ENCODE data around the gene ENO2. TPM values are rescaled to one million over a fixed set of nuclear protein-coding genes. Genes with fewer than 3 reads are reported as not detected.
"Not testable (repeated sequence)": the region's sequence is repeated elsewhere in the genome, so short reads cannot be mapped to it uniquely, and the experiment has no call there.

ENO2 gene
- total RNA-seq, 1 donor from 2014 or later, result 5.3 TPM

GRCh38 chr12:6904280-6905276, 9.8 kb upstream of the ENO2 start, which contains the start of gene LRRC23:
Gene LRRC23, plus strand, starts transcription at chr12:6904822. Its CDS starts 812 bp downstream, at chr12:6905634.
- no peak within 1 kb of the TSS for H3K4me3 Mint-ChIP-seq (ENCODE audit: unreplicated experiment)
- no peaks in the 10 kb centered on the region for H3K9me3 Mint-ChIP-seq (ENCODE audit: unreplicated experiment)
- no peak within 1 kb of the TSS for H3K27ac Mint-ChIP-seq (ENCODE audit: unreplicated experiment)
- peaks cover 4% of the 10 kb centered on the region for H3K36me3 Mint-ChIP-seq (ENCODE audit: low read depth, unreplicated experiment)
- peak; percentile 97 for DNase-seq (ENCODE audit: low spot score)
- peaks cover 4% of the 10 kb centered on the region for H3K4me1 Mint-ChIP-seq (ENCODE audit: unreplicated experiment)
- TF ChIP-seq CTCF (IDR thresholded peaks at IDR 0.05; ENCODE audit: unreplicated experiment), result no peak
- H3K27me3 Mint-ChIP-seq (ENCODE audit: unreplicated experiment), result peaks cover 6% of the 10 kb centered on the region

- H3K27ac Mint-ChIP-seq (ENCODE audit: unreplicated experiment), result no peak overlapping the region
- no peak for TF ChIP-seq CTCF (IDR thresholded peaks at IDR 0.05; ENCODE audit: unreplicated experiment)
- H3K36me3 Mint-ChIP-seq (ENCODE audit: low read depth, unreplicated experiment), result peaks cover 4% of the 10 kb centered on the region
- peaks cover 4% of the 10 kb centered on the region for H3K4me1 Mint-ChIP-seq (ENCODE audit: unreplicated experiment)
- H3K27me3 Mint-ChIP-seq (ENCODE audit: unreplicated experiment), result peaks cover 3% of the 10 kb centered on the region
- DNase-seq (ENCODE audit: low spot score), result no peak
- no peak overlapping the region for H3K4me3 Mint-ChIP-seq (ENCODE audit: unreplicated experiment)
- H3K9me3 Mint-ChIP-seq (ENCODE audit: unreplicated experiment), result no peaks in the 10 kb centered on the region
Observed at GRCh38 chr12:6905414-6906040, 8.9 kb upstream of the ENO2 start.

- not testable (repeated sequence) for H3K4me1 Mint-ChIP-seq (ENCODE audit: unreplicated experiment); H3K4me3 Mint-ChIP-seq (ENCODE audit: unreplicated experiment); H3K36me3 Mint-ChIP-seq (ENCODE audit: low read depth, unreplicated experiment); H3K9me3 Mint-ChIP-seq (ENCODE audit: unreplicated experiment); H3K27ac Mint-ChIP-seq (ENCODE audit: unreplicated experiment); DNase-seq (ENCODE audit: low spot score)
- peaks cover 10% of the 10 kb centered on the region for H3K27me3 Mint-ChIP-seq (ENCODE audit: unreplicated experiment)
Observed at GRCh38 chr12:6908141-6908540, 6.2 kb upstream of the ENO2 start.

GRCh38 chr12:6909421-6910145, 4.8 kb upstream of the ENO2 start:
- Mint-ChIP-seq H3K27ac (ENCODE audit: unreplicated experiment) (no peak overlapping the region), H3K36me3 (ENCODE audit: low read depth, unreplicated experiment) (peaks cover 5% of the 10 kb centered on the region), H3K27me3 (ENCODE audit: unreplicated experiment) (peaks cover 12% of the 10 kb centered on the region), H3K9me3 (ENCODE audit: unreplicated experiment) (no peaks in the 10 kb centered on the region), H3K4me1 (ENCODE audit: unreplicated experiment) (no peaks in the 10 kb centered on the region), H3K4me3 (ENCODE audit: unreplicated experiment) (no peak overlapping the region)
- TF ChIP-seq CTCF (IDR thresholded peaks at IDR 0.05; ENCODE audit: unreplicated experiment), result no peak
- DNase-seq (ENCODE audit: low spot score), result no peak

GRCh38 chr12:6912164-6912935, 2.0 kb upstream of the ENO2 start:
- no peaks in the 10 kb centered on the region for H3K9me3 Mint-ChIP-seq (ENCODE audit: unreplicated experiment)
- DNase-seq (ENCODE audit: low spot score), result no peak
- H3K4me1 Mint-ChIP-seq (ENCODE audit: unreplicated experiment), result peaks cover 11% of the 10 kb centered on the region
- H3K4me3 Mint-ChIP-seq (ENCODE audit: unreplicated experiment), result no peak overlapping the region
- H3K36me3 Mint-ChIP-seq (ENCODE audit: low read depth, unreplicated experiment), result peaks cover 5% of the 10 kb centered on the region
- no peak for TF ChIP-seq CTCF (IDR thresholded peaks at IDR 0.05; ENCODE audit: unreplicated experiment)
- H3K27ac Mint-ChIP-seq (ENCODE audit: unreplicated experiment), result no peak overlapping the region
- peaks cover 18% of the 10 kb centered on the region for H3K27me3 Mint-ChIP-seq (ENCODE audit: unreplicated experiment)

All from endothelial cell (in vitro differentiated cells).